SIG-M5 (cell line): ENCODE results near the gene EMC6.

Source experiments
- DNase-seq: peaks from one replicate; lab custom pipeline; 2025; lab: John Stamatoyannopoulos, UW

Gene EMC6

DNA sequence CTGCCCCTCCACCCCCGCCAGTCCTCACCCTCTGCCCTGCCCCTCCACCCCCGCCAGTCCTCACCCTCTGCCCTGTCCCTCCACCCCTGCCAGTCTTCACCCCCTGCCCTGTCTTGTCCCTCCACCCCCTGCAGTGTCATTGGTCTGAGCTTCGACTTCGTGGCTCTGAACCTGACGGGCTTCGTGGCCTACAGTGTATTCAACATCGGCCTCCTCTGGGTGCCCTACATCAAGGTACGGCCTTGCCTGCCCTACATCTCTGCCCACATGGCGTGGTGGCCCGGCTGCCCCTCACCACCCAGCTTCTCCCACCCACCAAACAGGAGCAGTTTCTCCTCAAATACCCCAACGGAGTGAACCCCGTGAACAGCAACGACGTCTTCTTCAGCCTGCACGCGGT lies 12.3 kb upstream of the EMC6 start:
- no peak for DNase-seq

DNA sequence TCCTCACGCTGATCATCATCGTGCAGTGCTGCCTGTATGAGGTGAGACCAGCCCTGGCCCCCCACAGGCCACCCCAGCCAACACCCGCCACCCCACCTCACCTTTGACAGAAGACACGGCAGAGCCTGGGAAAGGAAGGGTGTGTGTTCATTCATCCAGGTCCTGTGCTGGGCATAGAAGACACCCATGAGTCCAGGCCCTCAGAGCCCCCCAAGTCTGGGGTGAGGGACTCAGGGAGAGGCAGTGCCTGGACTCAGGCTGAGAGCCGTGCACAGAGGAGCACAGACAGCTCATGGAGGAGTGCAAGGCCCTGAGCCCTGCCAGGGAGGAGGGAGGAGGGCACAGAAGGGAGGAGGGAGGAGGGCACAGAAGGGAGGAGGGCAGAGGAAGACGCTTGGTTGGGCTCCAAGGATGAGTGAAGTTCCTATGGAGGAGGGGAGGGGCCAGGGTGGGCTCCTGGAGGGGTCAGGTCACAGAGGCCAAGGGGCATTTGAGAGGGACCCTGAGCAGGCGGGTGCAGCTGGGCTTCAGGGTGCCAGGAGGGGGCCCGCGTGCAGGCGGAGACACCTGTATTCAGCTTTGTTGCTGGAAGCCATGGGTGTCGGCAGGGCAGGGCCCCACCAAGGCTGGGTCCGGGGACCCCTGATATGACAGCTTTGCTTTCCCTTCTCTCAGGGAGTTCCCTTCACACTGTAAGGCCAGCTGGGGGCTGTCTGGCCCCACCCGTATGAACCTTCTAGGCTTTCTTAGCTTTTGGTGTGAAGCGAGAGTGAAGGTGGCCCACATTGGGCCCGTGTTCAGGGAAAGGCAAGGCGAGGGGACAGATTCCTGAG lies 11.6 kb upstream of the EMC6 start:
- no peak for DNase-seq

- DNase-seq = no peak
Observed at GRCh38 chr17:3657588-3657869, 11.1 kb upstream of the EMC6 start.

DNA sequence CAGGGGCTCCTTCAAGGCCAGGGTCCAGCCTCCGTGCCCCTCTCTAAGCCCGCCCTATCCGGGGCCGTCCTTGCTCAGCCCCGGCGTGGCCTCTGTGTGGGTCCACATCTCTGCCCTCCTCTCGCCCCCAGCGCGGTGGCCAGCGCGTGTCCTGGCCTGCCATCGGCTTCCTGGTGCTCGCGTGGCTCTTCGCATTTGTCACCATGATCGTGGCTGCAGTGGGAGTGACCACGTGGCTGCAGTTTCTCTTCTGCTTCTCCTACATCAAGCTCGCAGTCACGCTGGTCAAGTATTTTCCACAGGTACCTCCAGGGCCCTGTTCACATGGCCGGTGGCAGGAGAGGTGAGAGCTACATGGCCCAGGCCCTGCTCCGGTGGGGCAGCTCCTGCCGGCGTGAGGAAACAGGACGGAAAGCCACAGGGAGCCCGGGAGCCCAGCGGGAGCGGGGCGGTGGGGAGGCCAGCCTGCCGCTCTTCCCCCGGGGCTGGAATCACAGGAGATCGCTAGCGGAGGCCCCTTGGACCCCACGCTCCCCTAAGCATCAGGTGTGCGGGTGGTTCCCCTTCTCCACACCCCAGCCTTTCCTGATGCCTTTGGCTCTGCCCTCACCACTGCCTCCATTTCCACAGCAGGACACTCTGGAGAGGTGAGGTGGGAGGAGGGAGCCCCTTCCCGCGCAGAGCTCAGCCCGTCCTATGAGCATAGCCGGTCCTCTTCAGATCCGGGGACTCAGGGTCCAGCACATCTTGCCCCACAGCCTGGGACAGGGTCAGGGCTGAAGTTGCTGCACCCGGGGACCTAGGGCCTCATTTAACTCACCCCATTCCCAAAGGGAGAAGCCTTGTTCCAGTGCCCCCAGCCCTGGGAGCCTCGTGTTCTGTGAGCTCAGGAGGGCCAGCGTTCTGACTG lies 10.5 kb upstream of the EMC6 start:
- no peak for DNase-seq

- DNase-seq = no peak
Observed at GRCh38 chr17:3658784-3659449, 9.7 kb upstream of the EMC6 start.

DNA sequence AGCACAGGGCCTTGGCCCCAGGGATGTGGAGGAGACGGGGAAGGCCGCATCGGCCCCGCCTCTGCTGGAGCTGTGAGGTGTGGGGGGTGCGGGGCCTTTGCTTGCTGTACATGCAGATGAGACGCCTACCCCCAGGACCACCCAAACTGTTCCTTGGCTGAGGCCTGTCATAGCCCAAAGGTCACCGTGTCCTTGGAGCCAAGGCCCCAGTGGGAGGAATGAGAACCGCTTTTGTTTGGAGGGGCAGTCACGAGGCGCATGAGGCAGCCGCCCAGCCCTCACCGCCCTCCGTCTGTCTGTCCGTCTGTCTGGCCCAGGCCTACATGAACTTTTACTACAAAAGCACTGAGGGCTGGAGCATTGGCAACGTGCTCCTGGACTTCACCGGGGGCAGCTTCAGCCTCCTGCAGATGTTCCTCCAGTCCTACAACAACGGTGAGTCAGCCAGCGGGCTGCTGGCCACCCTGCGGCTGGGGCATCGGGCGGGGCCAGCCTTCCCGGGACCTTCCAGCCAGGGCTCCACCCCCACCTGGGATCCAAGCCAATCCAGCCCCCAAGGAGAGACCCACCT lies 9.0 kb upstream of the EMC6 start:
- DNase-seq = no peak

DNA sequence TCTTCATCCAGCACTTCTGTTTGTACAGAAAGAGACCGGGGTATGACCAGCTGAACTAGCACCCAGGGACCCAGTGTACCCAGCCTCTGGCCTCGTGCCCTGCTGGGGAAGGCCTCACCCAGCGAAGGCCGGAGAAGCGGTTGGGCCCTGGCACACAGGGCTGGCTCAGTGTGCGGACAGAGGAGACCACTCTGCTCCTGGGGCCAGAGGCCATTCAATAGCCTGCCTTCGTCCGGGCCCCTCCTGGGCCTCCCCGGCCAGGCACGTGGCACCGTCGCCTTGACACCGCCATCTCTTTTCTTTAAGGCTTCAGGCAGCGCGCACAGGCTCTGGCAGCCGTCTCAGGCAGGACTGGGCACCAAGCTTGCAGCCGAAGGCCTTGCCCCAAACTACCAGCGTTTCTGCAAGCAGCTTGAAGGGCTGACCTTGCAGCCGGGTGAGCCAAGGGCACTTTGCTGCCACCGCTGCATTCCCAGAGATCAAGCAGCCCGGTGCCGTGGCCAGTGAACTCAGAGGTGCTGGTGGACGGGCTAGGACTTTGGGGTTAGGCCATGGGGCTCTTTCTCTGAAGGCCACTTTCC lies 8.2 kb upstream of the EMC6 start:
- DNase-seq = no peak

DNA sequence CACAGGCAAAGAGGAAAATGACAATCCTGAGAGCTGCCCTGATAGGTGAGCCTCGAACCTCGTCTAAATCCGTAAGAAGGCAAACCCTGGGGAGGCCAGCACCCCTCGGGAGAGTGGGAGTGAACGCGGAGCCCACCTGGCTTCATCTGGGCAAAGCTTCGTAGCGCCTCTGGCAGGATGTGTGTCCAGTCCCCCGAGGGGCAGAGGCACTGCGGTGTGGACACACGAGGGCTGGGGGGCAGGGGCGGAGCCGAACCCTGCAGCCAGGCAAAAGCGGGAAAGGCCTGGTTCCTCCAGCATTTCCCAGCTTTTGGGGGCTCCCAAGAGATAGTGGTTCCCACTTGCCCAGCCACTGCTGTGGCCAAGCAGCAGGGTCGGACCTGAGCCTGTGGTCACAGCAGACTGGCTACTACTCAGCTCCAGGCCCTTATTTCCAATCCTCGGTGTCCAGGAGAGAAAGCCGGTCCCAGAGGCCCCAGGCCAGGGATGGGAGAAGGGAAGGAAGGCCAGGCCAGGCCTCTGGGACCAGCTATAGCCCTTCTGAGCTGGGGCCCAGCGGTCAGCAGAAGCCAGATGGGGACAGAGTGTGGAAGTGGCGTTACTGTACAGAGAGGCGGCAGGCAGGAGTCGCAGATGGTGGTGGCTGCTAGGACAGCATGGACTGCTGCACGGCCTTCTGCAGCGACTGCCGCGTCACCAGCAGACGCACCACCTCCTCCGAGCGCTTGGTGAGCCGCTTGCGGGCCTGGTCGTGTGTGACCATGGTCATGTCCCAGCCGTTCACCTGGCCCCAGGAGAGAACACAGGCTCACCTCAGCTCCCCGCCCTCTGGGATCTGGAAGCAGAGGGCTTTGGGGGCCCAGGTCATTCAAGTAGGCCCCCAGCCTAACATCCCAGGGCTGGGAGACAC lies 5.3 kb upstream of the EMC6 start:
- no peak for DNase-seq

DNA sequence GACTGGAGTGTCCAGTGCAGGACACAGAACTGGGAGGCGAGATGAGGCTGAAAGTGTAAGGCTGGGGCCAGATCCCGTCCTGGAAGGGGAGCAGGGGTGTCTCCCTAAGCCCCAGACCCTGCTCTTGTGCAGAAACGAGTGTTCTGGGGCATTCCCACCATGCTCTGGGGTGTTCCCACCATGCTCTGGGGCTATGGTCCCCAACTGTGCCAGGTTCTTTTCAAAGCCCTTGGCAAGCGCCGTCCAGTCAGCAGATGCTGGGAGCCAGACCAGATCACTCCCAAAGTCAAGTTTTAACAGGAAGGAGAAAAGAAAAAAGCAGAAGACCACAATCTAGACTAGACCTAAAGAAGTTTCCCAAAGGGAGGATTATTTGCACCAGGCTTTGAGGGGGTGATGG lies 2.8 kb upstream of the EMC6 start:
- no peak for DNase-seq

GRCh38 chr17:3666516-3666915 lies 2.1 kb upstream of the EMC6 start:
- DNase-seq = no peak

DNA sequence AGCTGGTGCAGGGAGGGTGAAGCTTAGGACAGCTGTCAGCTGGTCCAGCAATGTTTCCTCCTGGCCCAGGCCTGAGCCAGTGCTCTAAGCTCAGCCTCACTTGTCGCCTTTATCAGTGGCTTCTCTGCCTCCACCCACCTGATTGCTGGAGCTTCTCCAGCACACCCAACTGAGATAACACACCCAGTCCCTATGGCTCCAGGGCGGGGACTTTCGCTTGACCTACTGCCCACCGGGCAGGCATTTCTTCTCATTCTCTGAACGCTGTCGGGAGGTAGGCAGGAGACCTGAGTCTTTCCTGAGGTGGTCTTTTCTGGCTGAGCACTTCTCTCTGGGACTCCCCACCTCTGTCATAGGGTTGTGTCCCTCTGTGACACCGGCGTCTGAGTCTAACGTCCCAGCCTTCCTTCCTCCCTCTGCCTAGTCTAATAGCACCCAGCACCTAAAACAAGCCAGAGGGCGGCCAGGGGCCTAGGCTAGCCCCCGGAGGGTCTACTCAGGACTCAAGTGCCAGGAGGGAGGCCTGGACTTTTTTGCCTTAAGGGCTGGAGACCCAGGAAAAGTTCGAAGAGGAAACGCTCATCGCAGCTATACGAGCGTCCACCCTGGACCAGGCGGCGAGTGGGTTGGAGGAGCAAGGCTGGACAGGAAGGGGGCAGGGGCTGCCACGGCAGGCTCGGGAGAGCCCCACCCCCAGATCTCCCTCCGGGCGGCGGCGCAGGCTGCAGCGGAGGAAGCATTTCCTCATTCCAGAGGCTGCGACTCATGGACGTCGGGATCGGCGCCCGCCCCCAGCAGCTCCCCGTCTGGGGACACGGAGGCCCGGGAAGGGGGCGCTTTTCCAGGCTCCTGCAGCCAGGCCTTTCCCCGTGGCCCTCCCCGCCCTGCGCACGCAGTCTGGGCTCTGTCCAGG lies 990 bp upstream of the EMC6 start:
- no peak for DNase-seq

DNA sequence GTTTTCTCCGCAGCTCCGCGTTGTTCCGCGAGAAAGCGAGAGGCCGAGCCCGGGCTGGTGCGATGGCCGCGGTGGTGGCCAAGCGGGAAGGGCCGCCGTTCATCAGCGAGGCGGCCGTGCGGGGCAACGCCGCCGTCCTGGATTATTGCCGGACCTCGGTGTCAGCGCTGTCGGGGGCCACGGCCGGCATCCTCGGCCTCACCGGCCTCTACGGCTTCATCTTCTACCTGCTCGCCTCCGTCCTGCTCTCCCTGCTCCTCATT lies 404 bp downstream of the EMC6 start:
- no peak for DNase-seq

- no peak for DNase-seq
Observed at GRCh38 chr17:3669548-3669947, 936 bp downstream of the EMC6 start.

DNA sequence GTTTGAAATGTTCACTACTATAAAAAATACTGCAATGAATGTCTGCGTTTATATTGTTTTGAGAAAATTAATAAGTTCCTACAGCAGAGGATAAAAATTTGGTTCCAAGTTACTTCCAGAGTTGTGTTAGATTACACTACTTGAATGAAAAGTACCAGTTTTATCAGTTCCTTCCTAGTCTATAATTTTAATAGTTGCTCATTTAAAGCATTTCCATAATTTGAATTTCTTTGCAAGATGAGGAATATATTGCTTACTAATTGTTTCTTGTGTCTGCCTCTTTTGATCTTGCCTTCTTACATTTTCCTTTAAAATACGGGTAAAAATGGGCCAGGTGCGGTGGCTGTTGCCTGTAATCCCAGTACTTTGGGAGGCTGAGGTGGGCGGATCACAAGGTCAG lies 4.0 kb downstream of the EMC6 start:
- DNase-seq = no peak

DNA sequence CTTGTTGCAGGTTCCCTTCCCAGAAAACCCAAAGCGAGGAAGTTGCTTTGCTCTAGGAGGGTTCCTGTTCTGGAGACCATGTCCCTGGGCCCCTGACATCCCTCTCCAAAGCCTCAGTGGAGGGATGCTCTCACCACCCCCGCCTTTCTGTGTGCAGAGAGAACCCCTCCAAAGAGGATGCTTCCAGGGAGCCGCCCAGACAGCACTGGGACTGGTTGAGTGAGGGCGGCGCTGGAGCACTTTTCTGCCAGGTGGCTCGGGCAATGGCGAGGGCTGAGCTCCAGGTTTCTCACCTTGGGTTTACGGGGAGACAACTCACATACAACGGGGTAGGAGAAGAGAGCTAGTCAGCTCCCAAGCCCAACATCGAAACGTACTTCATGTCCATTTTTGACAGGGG lies 7.3 kb downstream of the EMC6 start:
- DNase-seq = no peak

DNA sequence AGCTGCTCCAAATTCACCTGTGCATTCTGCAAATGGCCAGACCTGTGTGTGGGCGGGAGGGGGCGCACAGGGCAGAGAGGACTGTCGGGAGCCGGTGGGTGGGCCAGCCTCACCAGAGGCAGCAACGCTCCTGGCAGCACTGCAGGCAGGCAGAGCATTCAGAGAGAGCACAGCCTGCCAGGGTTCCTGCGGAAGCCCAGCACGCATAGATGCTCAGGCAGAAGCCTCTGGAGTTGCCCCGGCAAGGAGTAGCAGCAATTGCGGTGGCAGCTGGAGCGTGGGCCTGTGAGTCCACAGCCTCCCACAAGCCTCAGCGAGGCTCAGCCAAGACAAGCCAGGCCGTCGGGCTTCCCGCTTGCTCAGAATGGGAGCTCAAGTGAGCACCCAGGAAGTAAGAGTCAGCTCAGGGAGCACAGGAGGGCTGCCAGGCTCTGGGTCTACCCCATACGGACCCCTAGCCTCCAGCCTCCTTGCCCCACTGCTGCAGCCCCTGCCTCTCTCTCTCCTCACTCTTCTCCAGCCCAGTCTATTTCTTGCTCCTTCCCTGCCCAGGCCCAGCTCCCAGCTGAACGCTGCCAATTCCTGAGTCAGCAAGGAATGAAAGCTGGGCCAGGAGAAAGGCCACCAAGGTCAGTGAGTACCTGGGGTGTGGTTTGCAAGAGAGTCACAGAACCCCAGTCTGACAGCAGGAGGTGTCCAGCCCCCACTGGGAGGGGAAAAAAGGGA lies 9.6 kb downstream of the EMC6 start:
- no peak for DNase-seq

GRCh38 chr17:3678821-3679530 lies 10.4 kb downstream of the EMC6 start:
- no peak for DNase-seq

DNA sequence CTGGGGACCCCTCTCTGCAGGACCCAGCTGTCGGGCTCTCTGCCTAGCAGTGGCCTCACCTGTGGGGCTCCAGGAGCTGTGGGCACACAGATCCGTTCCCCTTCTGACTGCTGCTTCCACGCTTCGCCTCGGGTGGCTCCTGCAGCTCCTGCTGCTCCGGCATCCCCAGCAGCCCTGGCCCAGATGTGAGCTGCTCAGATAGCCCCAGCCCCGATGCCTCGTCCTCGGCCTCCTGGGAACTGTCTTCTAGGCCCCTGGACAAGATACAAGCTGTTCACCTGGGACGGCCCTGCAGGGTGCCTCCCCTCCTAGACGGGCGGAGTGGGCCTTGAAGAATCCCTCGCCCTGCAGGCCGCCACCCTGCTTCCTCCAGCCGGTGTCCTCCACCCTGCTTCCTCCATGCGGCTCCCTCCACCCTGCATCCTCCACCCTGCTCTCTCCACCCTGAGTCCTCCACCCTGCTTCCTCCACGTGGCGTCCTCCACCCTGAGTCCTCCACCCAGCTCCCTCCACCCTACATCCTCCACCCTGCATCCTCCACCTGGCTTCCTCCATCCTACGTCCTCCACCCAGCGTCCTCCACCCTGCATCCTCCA lies 11.0 kb downstream of the EMC6 start:
- DNase-seq = no peak

DNA sequence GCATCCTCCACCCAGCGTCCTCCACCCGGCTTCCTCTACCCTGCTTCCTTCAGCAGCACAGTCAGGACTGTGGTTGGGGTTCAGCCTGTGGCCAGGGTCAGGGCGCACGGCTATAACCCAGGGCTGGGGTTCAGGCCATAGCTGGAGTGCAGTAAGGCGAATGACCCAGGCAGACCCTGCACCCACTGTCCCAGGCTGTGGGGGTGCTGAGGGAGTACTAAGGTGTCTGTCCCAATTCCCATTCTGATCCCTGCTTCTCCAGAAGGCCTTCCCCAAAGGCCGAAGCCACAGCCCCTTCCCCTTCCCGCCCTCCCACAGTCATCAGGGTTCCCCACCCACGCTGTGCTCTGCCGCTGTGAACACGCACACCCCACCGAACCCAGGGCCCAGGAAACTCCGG lies 12.4 kb downstream of the EMC6 start:
- DNase-seq = no peak
